Endothelial cell (in vitro differentiated cells): ENCODE results near the gene DNASE2. TPM values are rescaled to one million over a fixed set of nuclear protein-coding genes. Genes with fewer than 3 reads are reported as not detected.
A peak's percentile ranks its signal among the peaks of the same experiment; 100 is the strongest.

Experiments used
- DNase-seq: peaks from one replicate; pipeline ENCODE4 v3.0.0; 2021; ENCODE audit warnings: low spot score
- H3K27ac Mint-ChIP-seq: one replicate; pipeline ENCODE4 v1.8.0; 2021; ENCODE audit warnings: mixed read lengths, inconsistent platforms; ENCODE audit not compliant: unreplicated experiment
- H3K27me3 Mint-ChIP-seq: one replicate; pipeline ENCODE4 v1.8.0; 2021; ENCODE audit warnings: mild to moderate bottlenecking, moderate library complexity, mixed read lengths, inconsistent platforms; ENCODE audit not compliant: unreplicated experiment
- H3K36me3 Mint-ChIP-seq: one replicate; pipeline ENCODE4 v1.8.0; 2021; ENCODE audit warnings: mild to moderate bottlenecking, low read depth, mixed read lengths, inconsistent platforms; ENCODE audit not compliant: unreplicated experiment
- H3K4me1 Mint-ChIP-seq: one replicate; pipeline ENCODE4 v1.8.0; 2021; ENCODE audit warnings: mild to moderate bottlenecking, mixed read lengths, inconsistent platforms; ENCODE audit not compliant: unreplicated experiment
- H3K4me3 Mint-ChIP-seq: one replicate; pipeline ENCODE4 v1.8.0; 2021; ENCODE audit warnings: mild to moderate bottlenecking, mixed read lengths, inconsistent platforms; ENCODE audit not compliant: unreplicated experiment
- H3K9me3 Mint-ChIP-seq: one replicate; pipeline ENCODE4 v1.8.0; 2021; ENCODE audit warnings: mixed read lengths, inconsistent platforms; ENCODE audit not compliant: unreplicated experiment
- total RNA-seq: library from RNA; stranded (reverse); fragmentation: NEBNext Ultra II Directional; extraction: Animal tissue kit (Norgen Biotek cat#: 25700); gene quantifications from one replicate; pipeline ENCODE4 v1.2.1, GENCODE V29; 2021; ENCODE audit not compliant: unreplicated experiment
- TF ChIP-seq, protein P1 (sequence below): fragments of 200-600 bp; sonication (generic); IDR thresholded peaks from one replicate; pipeline ENCODE4 v1.5.0; 2021; ENCODE audit warnings: antibody characterized with exemption; ENCODE audit not compliant: unreplicated experiment

The DNASE2 gene
- total RNA-seq, 1 donor from 2014 or later = 12.2 TPM

DNA sequence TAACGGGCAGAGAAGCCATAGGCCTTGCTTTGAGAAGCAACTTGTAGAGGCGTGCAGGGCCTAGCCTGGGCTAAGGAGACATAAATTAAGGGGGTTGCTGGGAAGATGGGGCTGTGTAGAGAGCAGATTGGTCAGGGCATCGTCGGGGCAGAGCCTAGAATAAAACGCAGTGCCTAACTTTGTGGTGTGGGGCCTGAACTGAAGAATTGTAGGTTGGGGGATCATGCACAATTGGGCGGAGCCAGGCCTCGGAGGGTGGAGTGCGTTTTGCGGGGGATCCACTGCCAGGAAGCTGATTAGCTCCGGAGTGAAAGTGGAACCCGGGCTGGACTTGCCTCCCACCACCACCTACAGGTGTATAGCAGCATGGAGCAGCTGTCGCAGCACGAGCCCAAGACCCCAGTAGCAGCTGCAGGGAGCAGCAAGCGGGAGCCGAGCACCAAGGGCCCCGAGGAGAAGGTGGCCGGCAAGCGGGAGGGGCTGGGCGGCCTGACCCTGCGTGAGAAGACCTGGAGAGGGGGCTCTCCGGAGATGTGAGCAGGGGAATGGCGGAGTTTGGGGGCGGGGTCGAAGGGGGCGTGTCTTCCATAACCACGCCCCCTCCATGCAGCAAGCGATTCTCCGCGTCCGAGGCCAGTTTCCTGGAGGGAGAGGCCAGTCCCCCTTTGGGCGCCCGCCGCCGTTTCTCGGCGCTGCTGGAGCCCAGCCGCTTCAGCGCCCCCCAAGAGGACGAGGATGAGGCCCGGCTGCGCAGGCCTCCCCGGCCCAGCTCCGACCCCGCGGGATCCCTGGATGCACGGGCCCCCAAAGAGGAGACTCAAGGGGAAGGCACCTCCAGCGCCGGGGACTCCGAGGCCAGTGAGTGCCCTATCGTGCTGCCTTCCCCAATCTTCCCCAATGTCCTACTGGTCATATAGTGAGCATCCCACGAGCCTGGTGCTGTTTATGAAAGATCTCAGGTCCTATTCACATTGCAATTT, 13.8 kb downstream of the DNASE2 start:
- peaks cover 9% of the 10 kb centered on the region for H3K27me3 Mint-ChIP-seq
- TF ChIP-seq, protein P1, sequence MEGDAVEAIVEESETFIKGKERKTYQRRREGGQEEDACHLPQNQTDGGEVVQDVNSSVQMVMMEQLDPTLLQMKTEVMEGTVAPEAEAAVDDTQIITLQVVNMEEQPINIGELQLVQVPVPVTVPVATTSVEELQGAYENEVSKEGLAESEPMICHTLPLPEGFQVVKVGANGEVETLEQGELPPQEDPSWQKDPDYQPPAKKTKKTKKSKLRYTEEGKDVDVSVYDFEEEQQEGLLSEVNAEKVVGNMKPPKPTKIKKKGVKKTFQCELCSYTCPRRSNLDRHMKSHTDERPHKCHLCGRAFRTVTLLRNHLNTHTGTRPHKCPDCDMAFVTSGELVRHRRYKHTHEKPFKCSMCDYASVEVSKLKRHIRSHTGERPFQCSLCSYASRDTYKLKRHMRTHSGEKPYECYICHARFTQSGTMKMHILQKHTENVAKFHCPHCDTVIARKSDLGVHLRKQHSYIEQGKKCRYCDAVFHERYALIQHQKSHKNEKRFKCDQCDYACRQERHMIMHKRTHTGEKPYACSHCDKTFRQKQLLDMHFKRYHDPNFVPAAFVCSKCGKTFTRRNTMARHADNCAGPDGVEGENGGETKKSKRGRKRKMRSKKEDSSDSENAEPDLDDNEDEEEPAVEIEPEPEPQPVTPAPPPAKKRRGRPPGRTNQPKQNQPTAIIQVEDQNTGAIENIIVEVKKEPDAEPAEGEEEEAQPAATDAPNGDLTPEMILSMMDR = no peak
- H3K36me3 Mint-ChIP-seq = peaks cover 10% of the 10 kb centered on the region
- H3K9me3 Mint-ChIP-seq = no peaks in the 10 kb centered on the region
- no peak overlapping the region for H3K27ac Mint-ChIP-seq
- peaks cover 4% of the 10 kb centered on the region for H3K4me1 Mint-ChIP-seq
- peak; percentile 88 for DNase-seq
- peak overlapping the region; percentile 87 for H3K4me3 Mint-ChIP-seq

DNA sequence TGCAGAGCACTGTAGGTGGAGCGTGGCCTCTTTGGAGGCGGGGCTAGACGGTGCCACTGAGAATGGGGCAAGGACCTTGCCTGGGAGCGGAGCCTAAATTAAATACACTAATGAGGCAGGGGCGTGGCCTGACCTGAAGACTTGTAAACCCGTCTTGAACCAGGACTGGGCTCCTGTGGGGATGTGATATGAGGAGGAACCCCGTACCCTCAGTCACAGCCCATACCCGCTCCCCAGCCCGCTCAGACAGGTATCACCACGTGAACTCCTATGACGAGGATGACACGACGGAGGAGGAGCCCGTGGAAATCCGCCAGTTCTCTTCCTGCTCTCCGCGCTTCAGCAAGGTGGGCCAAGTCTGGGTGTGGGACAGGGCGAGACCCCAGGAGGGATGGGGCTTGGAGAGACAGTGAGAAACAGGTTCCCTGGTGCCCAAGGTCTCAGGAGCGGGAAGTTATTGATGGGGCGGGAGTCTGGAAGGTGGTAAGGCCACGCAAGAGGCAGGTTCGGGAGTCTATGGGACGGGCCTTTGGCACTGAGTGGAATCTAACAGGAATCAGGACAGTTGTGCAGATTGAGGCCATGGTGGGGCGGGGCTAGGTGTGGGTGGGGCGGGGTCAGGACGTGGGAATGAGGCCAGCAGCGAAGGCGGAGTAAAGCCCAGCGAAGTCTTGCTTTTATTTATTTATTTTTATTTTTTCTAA, 14.7 kb downstream of the DNASE2 start:
- Mint-ChIP-seq H3K27me3 (peaks cover 7% of the 10 kb centered on the region), H3K4me1 (peaks cover 4% of the 10 kb centered on the region), H3K27ac (no peak overlapping the region), H3K36me3 (peaks cover 3% of the 10 kb centered on the region), H3K9me3 (no peaks in the 10 kb centered on the region), H3K4me3 (peak overlapping the region; percentile 51)
- TF ChIP-seq, protein P1 = no peak
- DNase-seq = no peak

- peaks cover 4% of the 10 kb centered on the region for H3K4me1 Mint-ChIP-seq
- peaks cover 7% of the 10 kb centered on the region for H3K27me3 Mint-ChIP-seq
- H3K9me3 Mint-ChIP-seq = no peaks in the 10 kb centered on the region
- no peak overlapping the region for H3K27ac Mint-ChIP-seq
- TF ChIP-seq, protein P1 = no peak
- no peak for DNase-seq
- H3K4me3 Mint-ChIP-seq = peak overlapping the region; percentile 51
- peaks cover 3% of the 10 kb centered on the region for H3K36me3 Mint-ChIP-seq
Measured at GRCh38 chr19:12865746-12866415, 15.4 kb downstream of the DNASE2 start.

GRCh38 chr19:12864721-12865715, 16.2 kb downstream of the DNASE2 start:
- Mint-ChIP-seq H3K27ac (no peak overlapping the region), H3K9me3 (no peaks in the 10 kb centered on the region), H3K27me3 (peaks cover 7% of the 10 kb centered on the region), H3K4me1 (peaks cover 4% of the 10 kb centered on the region), H3K4me3 (no peak overlapping the region), H3K36me3 (peaks cover 3% of the 10 kb centered on the region)
- DNase-seq = no peak
- TF ChIP-seq, protein P1 = no peak
